Activated effector memory CD4-positive, alpha-beta T cell treated with anti-CD3 and anti-CD28 coated beads, Interleukin-2, amount 50 U/mL, for 16 hours (primary cell): ENCODE data around the gene TMED3.
"Not testable (repeated sequence)": the region's sequence is repeated elsewhere in the genome, so short reads cannot be mapped to it uniquely, and the experiment has no call there.

Experiments used
- DNase-seq: peaks from one replicate; pipeline ENCODE4 v3.0.0-alpha.2; 2020

The TMED3 gene

GRCh38 chr15:79319973-79320372 is 9.1 kb downstream of the TMED3 start:
- DNase-seq: not testable (repeated sequence)

- no peak for DNase-seq
Observed at GRCh38 chr15:79321876-79322275, 11.0 kb downstream of the TMED3 start.

GRCh38 chr15:79322306-79322705 is 11.4 kb downstream of the TMED3 start:
- no peak for DNase-seq

GRCh38 chr15:79322945-79323344 is 12.0 kb downstream of the TMED3 start:
- DNase-seq: no peak

- DNase-seq: no peak
Observed at GRCh38 chr15:79329171-79329611, 18.3 kb downstream of the TMED3 start.

- no peak for DNase-seq
Observed at GRCh38 chr15:79332824-79333510, 22.1 kb downstream of the TMED3 start.

GRCh38 chr15:79337591-79337990 is 26.7 kb downstream of the TMED3 start:
- no peak for DNase-seq

GRCh38 chr15:79339588-79340314 is 28.8 kb downstream of the TMED3 start:
- no peak for DNase-seq

- DNase-seq: no peak
Observed at GRCh38 chr15:79340315-79340602, 29.3 kb downstream of the TMED3 start.

- DNase-seq: no peak
Observed at GRCh38 chr15:79341396-79341795, 30.5 kb downstream of the TMED3 start.

GRCh38 chr15:79349525-79349924 is 38.6 kb downstream of the TMED3 start:
- DNase-seq: no peak

- no peak for DNase-seq
Observed at GRCh38 chr15:79352206-79352605, 41.3 kb downstream of the TMED3 start.

GRCh38 chr15:79357566-79357965 is 46.7 kb downstream of the TMED3 start:
- no peak for DNase-seq

GRCh38 chr15:79358069-79358468 is 47.2 kb downstream of the TMED3 start:
- no peak for DNase-seq

GRCh38 chr15:79364571-79365240 is 53.8 kb downstream of the TMED3 start:
- no peak for DNase-seq

GRCh38 chr15:79365765-79366164 is 54.9 kb downstream of the TMED3 start:
- DNase-seq: no peak

- DNase-seq: no peak
Observed at GRCh38 chr15:79366691-79367090, 55.8 kb downstream of the TMED3 start.

- no peak for DNase-seq
Observed at GRCh38 chr15:79370716-79371115, 59.8 kb downstream of the TMED3 start.

- DNase-seq: no peak
Observed at GRCh38 chr15:79371591-79371990, 60.7 kb downstream of the TMED3 start.

GRCh38 chr15:79372428-79372827 is 61.5 kb downstream of the TMED3 start:
- DNase-seq: no peak
